ENCODE data around the gene ATP6V0D1. TPM values are rescaled to one million over a fixed set of nuclear protein-coding genes. Genes with fewer than 3 reads are reported as not detected.

ATP6V0D1 gene
- total and polyA plus RNA-seq, 2 of the 4 experiments (the other 2 are of a cell fraction), result 112 to 124 TPM

DNA sequence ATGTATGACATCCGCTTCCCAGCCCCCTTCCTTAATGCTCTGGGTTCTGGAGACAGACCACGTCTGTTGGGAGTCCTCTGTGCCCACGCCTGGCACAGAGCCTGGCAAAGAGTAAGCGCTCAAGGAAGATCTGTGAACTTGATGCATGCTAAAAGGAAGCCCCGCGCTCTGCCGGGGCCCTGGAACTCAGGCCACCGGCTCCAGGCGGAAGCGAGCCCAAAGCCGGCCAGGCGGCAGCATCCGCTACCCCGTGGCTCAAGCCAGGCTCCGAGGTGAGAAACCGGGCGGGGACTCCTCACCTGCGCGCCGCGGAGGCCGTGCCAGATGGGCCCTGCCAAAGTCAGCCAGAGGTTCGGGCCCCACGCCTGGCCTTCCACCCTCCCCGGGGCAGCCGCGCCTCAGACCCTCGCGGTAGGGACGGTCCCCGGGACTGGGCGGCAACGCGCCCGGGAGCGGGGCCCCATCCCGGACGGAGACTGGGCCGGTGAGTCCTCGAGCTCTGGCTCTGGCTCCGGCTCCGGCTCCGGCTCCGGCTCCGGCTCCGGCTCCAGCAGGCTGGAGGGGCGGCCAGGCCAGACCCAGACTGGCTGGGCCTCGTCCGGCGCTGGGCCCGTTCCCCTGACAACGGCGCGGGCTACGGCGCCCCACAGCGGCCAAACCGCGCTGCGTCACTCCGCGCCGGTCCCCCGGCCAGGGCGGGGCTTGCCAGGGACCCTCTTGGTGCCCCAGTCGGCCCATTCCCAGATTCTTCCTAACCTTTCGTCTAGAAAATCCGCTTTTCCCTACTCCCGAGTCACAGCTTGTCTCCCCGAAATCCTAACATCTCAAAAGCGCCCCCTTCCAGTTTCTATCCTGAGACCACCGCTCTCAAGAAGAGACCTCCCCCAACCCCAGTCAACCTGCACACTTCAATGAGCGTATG lies 64.8 kb downstream of the ATP6V0D1 start, which contains the start of gene ZDHHC1:
TSS of gene ZDHHC1 (minus strand) at position 606 of the 922 bp plus-strand sequence. CDS start 8,702 bp downstream, outside the sequence.
- peak within 1 kb of the TSS; percentile 78 for H4K91ac ChIP-seq (ENCODE audit: insufficient read depth, low read depth, low read length)
- ATAC-seq (ENCODE audit: low read depth), result peak; percentile 98
- POLR2A ChIA-PET (ENCODE audit: unreplicated experiment), result interaction anchor here (0.6 to 0.7 kb wide), 2 partner anchors 11 to 40 kb away, joined by 3 read pairs; no protein-coding TSS in a partner anchor
- H3K9me1 ChIP-seq (ENCODE audit: insufficient read depth, low read length), result no peaks in the 10 kb centered on the region
- H2BK5ac ChIP-seq (ENCODE audit: low read depth, low read length, poor library complexity, severe bottlenecking), result peak within 1 kb of the TSS; percentile 35
- intact Hi-C loops (cut with micrococcal nuclease) (no loop called here), in situ Hi-C loops (cut with MboI; ENCODE audit: low sequenced_read_pairs) (no loop called here), dilution Hi-C loops (cut with HindIII; ENCODE audit: low sequenced_read_pairs, unreplicated experiment) (no loop called here)
- peak within 1 kb of the TSS; percentile 78 for H3K4me3 ChIP-seq (ENCODE audit: insufficient read depth, low read depth, low read length)
- H3K4me2 ChIP-seq (ENCODE audit: low read depth, low read length), result peak within 1 kb of the TSS; percentile 96
- H4K20me1 ChIP-seq (ENCODE audit: insufficient read depth, low read length), result no peaks in the 10 kb centered on the region
- 0 out of 2 replicates have a peak within 1 kb of the TSS, but pooled peaks have one; percentile 16 for H3K18ac ChIP-seq (ENCODE audit: low read depth, low read length)
- H2BK120ac ChIP-seq (ENCODE audit: low read depth, low read length), result peak within 1 kb of the TSS; percentile 47
- H2AFZ ChIP-seq (replicated peaks; ENCODE audit: low read length, poor library complexity), result peak within 1 kb of the TSS; percentile 98
- CTCF ChIA-PET, result interaction anchor here (0.8 to 1.6 kb wide), 2 partner anchors 12 to 41 kb away, joined by 3 to 6 read pairs; no protein-coding TSS in a partner anchor
- H2BK20ac ChIP-seq (ENCODE audit: low read depth, low read length), result 0 out of 2 replicates have a peak within 1 kb of the TSS, but pooled peaks have one; percentile 14
- no peaks in the 10 kb centered on the region for H3K27me3 ChIP-seq (ENCODE audit: control insufficient read depth, insufficient read depth, low read length)
- DNase-seq, result peak; percentile 61
- 0 out of 3 replicates have a peak within 1 kb of the TSS, but pooled peaks have one; percentile 5 for H2BK15ac ChIP-seq (ENCODE audit: low read depth, low read length)
- peak within 1 kb of the TSS; percentile 85 for H4K5ac ChIP-seq (ENCODE audit: low read depth, low read length)
- TF ChIP-seq, protein P1, sequence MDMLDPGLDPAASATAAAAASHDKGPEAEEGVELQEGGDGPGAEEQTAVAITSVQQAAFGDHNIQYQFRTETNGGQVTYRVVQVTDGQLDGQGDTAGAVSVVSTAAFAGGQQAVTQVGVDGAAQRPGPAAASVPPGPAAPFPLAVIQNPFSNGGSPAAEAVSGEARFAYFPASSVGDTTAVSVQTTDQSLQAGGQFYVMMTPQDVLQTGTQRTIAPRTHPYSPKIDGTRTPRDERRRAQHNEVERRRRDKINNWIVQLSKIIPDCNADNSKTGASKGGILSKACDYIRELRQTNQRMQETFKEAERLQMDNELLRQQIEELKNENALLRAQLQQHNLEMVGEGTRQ (IDR thresholded peaks at IDR 0.05; ENCODE audit: low read depth, low read length), result no peak
- no peak for TF ChIP-seq MAFK (IDR thresholded peaks at IDR 0.05; ENCODE audit: low read depth, low read length)
- TF ChIP-seq ELK1 (IDR thresholded peaks at IDR 0.05; ENCODE audit: borderline replicate concordance, low read depth, low read length), result no peak
- peak; percentile 63; the same call in 1 of the 2 replicates for TF ChIP-seq MXI1 (IDR thresholded peaks at IDR 0.05; ENCODE audit: borderline replicate concordance, low read depth, low read length)
- no peak for TF ChIP-seq POLR2A (IDR thresholded peaks at IDR 0.05; ENCODE audit: low read depth, low read length)
- TF ChIP-seq MAZ (IDR thresholded peaks at IDR 0.05; ENCODE audit: borderline replicate concordance, low read depth, low read length), result peak; percentile 59; the same call in 1 of the 2 replicates
- peak; percentile 57 for TF ChIP-seq CTCF (conservative IDR thresholded peaks at IDR 0.05; ENCODE audit: low read depth, low read length)
- TF ChIP-seq RCOR1 (IDR thresholded peaks at IDR 0.05; ENCODE audit: insufficient replicate concordance, low read length), result no peak
- no peak for TF ChIP-seq RFX5 (IDR thresholded peaks at IDR 0.05; ENCODE audit: low read depth, low read length)
- TF ChIP-seq RAD21 (IDR thresholded peaks at IDR 0.05; ENCODE audit: low read length), result peak; percentile 61
- peak; percentile 27 for TF ChIP-seq SMC3 (IDR thresholded peaks at IDR 0.05; ENCODE audit: low read depth, low read length)
- TF ChIP-seq CEBPB (IDR thresholded peaks at IDR 0.05; ENCODE audit: low read depth, low read length), result no peak
- no peak within 1 kb of the TSS; the same call in 1 of the 2 replicates for H3K56ac ChIP-seq (ENCODE audit: extremely low read depth, insufficient read depth, low read length)
- H2AK9ac ChIP-seq (replicated peaks; ENCODE audit: low read depth, low read length, poor library complexity), result peak within 1 kb of the TSS; percentile 93
- no peaks in the 10 kb centered on the region; the same call in 1 of the 2 replicates for H3K4me1 ChIP-seq (ENCODE audit: control insufficient read depth, insufficient read depth, low read length)
- H3K4ac ChIP-seq (ENCODE audit: low read depth, low read length), result peak within 1 kb of the TSS; percentile 73
- WGBS, 2 experiments (ENCODE audit: extremely low coverage in 2 of 2, insufficient read length in 1 of 2), result 2% methylated on average over 43 of the region's 73 CpGs; no CpG with 5 or more reads in 1 of the 2 experiments
- peak within 1 kb of the TSS; percentile 86 for H3K9ac ChIP-seq (ENCODE audit: low read depth, low read length)
- peak within 1 kb of the TSS; percentile 60 for H3K27ac ChIP-seq (ENCODE audit: insufficient read depth, low read length)
- H3K36me3 ChIP-seq (ENCODE audit: control insufficient read depth, insufficient read depth, low read length), result no peaks in the 10 kb centered on the region
- peak within 1 kb of the TSS; percentile 79 for H3K23ac ChIP-seq (ENCODE audit: low read depth, low read length)
- H4K8ac ChIP-seq (ENCODE audit: low read depth in 2 of 2, low read length in 2 of 2), result peak within 1 kb of the TSS; percentile 95
- H2AK5ac ChIP-seq (ENCODE audit: low read depth, low read length), result peak within 1 kb of the TSS; percentile 13; the same call in 1 of the 2 replicates
- peak within 1 kb of the TSS; percentile 87 for H3K14ac ChIP-seq (replicated peaks; ENCODE audit: low read depth, low read length)
- BruUV-seq (replicated peaks), result no TSS peak
- no peaks in the 10 kb centered on the region for H3K9me3 ChIP-seq (ENCODE audit: control insufficient read depth, insufficient read depth, low read length)
- peaks cover 2 to 15% of the 10 kb centered on the region in 2 experiments; a peak in 3 of 4 replicates for H3K79me1 ChIP-seq (ENCODE audit: low read depth in 1 of 2, low read length in 2 of 2)
